ES-I3 (cell line): ENCODE data around the gene ADSS1.

Experiments used
- H3K36me3 ChIP-seq: 2 replicates; pipeline ENCODE4 v1.6.1; 2013; ENCODE audit warnings: mild to moderate bottlenecking, low read length, control low read depth, moderate library complexity; ENCODE audit not compliant: insufficient read depth
- H3K4me1 ChIP-seq: 2 replicates; pipeline ENCODE4 v1.6.1; 2013; ENCODE audit warnings: mild to moderate bottlenecking, control low read depth, low read length; ENCODE audit not compliant: insufficient read depth
- H3K9ac ChIP-seq: 2 replicates; pipeline ENCODE4 v1.6.1; 2013; ENCODE audit warnings: low read depth, mild to moderate bottlenecking, low read length, moderate library complexity
- H3K9me3 ChIP-seq: 2 replicates; pipeline ENCODE4 v1.6.1; 2013; ENCODE audit warnings: mild to moderate bottlenecking, low read length, moderate library complexity; ENCODE audit not compliant: control insufficient read depth, insufficient read depth

Gene ADSS1

GRCh38 chr14:104691546-104692260, 32.3 kb upstream of the ADSS1 start:
- H3K9me3 ChIP-seq = no peaks in the 10 kb centered on the region
- H3K9ac ChIP-seq = no peak overlapping the region
- peaks cover 33% of the 10 kb centered on the region; the same call in 1 of the 2 replicates for H3K4me1 ChIP-seq
- peaks cover 6% of the 10 kb centered on the region; the same call in 1 of the 2 replicates for H3K36me3 ChIP-seq

- no peaks in the 10 kb centered on the region for H3K9me3 ChIP-seq
- peaks cover 6% of the 10 kb centered on the region; the same call in 1 of the 2 replicates for H3K36me3 ChIP-seq
- peaks cover 33% of the 10 kb centered on the region; the same call in 1 of the 2 replicates for H3K4me1 ChIP-seq
- H3K9ac ChIP-seq = no peak overlapping the region
Measured at GRCh38 chr14:104692261-104692938, 31.6 kb upstream of the ADSS1 start.

GRCh38 chr14:104692939-104693315, 31.1 kb upstream of the ADSS1 start:
- Histone ChIP-seq H3K9ac (no peak overlapping the region), H3K4me1 (peaks cover 32% of the 10 kb centered on the region; the same call in 1 of the 2 replicates), H3K36me3 (peaks cover 6% of the 10 kb centered on the region; the same call in 1 of the 2 replicates), H3K9me3 (no peaks in the 10 kb centered on the region)

GRCh38 chr14:104693482-104694431, 30.3 kb upstream of the ADSS1 start:
- peaks cover 28% of the 10 kb centered on the region; the same call in 1 of the 2 replicates for H3K4me1 ChIP-seq
- no peak overlapping the region; the same call in 1 of the 2 replicates for H3K9ac ChIP-seq
- H3K9me3 ChIP-seq = no peaks in the 10 kb centered on the region
- H3K36me3 ChIP-seq = peaks cover 6% of the 10 kb centered on the region; the same call in 1 of the 2 replicates

- Histone ChIP-seq H3K36me3 (peaks cover 6% of the 10 kb centered on the region; the same call in 1 of the 2 replicates), H3K9ac (no peak overlapping the region; the same call in 1 of the 2 replicates), H3K4me1 (peaks cover 28% of the 10 kb centered on the region; the same call in 1 of the 2 replicates), H3K9me3 (no peaks in the 10 kb centered on the region)
Measured at GRCh38 chr14:104694475-104694950, 29.5 kb upstream of the ADSS1 start.

GRCh38 chr14:104694991-104695659, 28.9 kb upstream of the ADSS1 start:
- Histone ChIP-seq H3K4me1 (peaks cover 28% of the 10 kb centered on the region; the same call in 1 of the 2 replicates), H3K9ac (no peak overlapping the region), H3K9me3 (no peaks in the 10 kb centered on the region), H3K36me3 (peaks cover 6% of the 10 kb centered on the region; the same call in 1 of the 2 replicates)

- Histone ChIP-seq H3K4me1 (peaks cover 28% of the 10 kb centered on the region; the same call in 1 of the 2 replicates), H3K9me3 (no peaks in the 10 kb centered on the region), H3K36me3 (peaks cover 6% of the 10 kb centered on the region; the same call in 1 of the 2 replicates), H3K9ac (no peak overlapping the region)
Measured at GRCh38 chr14:104695660-104696000, 28.4 kb upstream of the ADSS1 start.

GRCh38 chr14:104696671-104697316, 27.2 kb upstream of the ADSS1 start:
- peaks cover 28% of the 10 kb centered on the region; the same call in 1 of the 2 replicates for H3K4me1 ChIP-seq
- H3K9ac ChIP-seq = no peak overlapping the region
- peaks cover 6% of the 10 kb centered on the region; the same call in 1 of the 2 replicates for H3K36me3 ChIP-seq
- H3K9me3 ChIP-seq = no peaks in the 10 kb centered on the region

- no peak overlapping the region for H3K9ac ChIP-seq
- H3K36me3 ChIP-seq = peaks cover 6% of the 10 kb centered on the region; the same call in 1 of the 2 replicates
Measured at GRCh38 chr14:104697317-104697703, 26.7 kb upstream of the ADSS1 start.

GRCh38 chr14:104697892-104698583, 26.0 kb upstream of the ADSS1 start:
- Histone ChIP-seq H3K4me1 (peaks cover 28% of the 10 kb centered on the region; the same call in 1 of the 2 replicates), H3K9me3 (no peaks in the 10 kb centered on the region), H3K36me3 (peaks cover 6% of the 10 kb centered on the region; the same call in 1 of the 2 replicates), H3K9ac (no peak overlapping the region)

More at GRCh38 chr14:104697317-104697703, 26.7 kb upstream of the ADSS1 start:
- Histone ChIP-seq H3K4me1 (peaks cover 28% of the 10 kb centered on the region; the same call in 1 of the 2 replicates), H3K9me3 (no peaks in the 10 kb centered on the region)

- no peaks in the 10 kb centered on the region for H3K9me3 ChIP-seq
- peaks cover 28% of the 10 kb centered on the region; the same call in 1 of the 2 replicates for H3K4me1 ChIP-seq
- no peak overlapping the region for H3K9ac ChIP-seq
- H3K36me3 ChIP-seq = peaks cover 6% of the 10 kb centered on the region; the same call in 1 of the 2 replicates
Measured at GRCh38 chr14:104698688-104699425, 25.2 kb upstream of the ADSS1 start.

GRCh38 chr14:104699426-104699748, 24.6 kb upstream of the ADSS1 start:
- peaks cover 24% of the 10 kb centered on the region; the same call in 1 of the 2 replicates for H3K4me1 ChIP-seq
- H3K36me3 ChIP-seq = peaks cover 6% of the 10 kb centered on the region; the same call in 1 of the 2 replicates
- H3K9ac ChIP-seq = no peak overlapping the region
- H3K9me3 ChIP-seq = peaks cover under 1% of the 10 kb centered on the region; the same call in 1 of the 2 replicates
